HG03469 (cell line): Measurements from ENCODE around the gene RAPGEF2.
"Not testable (repeated sequence)": the region's sequence is repeated elsewhere in the genome, so short reads cannot be mapped to it uniquely, and the experiment has no call there.

Experiments used
- ATAC-seq: cut with Tn5 transposase; IDR thresholded peaks from one replicate; pipeline ENCODE4 v1.9.1; 2021; ENCODE audit warnings: mild to moderate bottlenecking, moderate library complexity, moderate number of reproducible peaks; ENCODE audit not compliant: unreplicated experiment

The RAPGEF2 gene

GRCh38 chr4:159235779-159236368, 133.0 kb downstream of the RAPGEF2 start:
- no peak for ATAC-seq

DNA sequence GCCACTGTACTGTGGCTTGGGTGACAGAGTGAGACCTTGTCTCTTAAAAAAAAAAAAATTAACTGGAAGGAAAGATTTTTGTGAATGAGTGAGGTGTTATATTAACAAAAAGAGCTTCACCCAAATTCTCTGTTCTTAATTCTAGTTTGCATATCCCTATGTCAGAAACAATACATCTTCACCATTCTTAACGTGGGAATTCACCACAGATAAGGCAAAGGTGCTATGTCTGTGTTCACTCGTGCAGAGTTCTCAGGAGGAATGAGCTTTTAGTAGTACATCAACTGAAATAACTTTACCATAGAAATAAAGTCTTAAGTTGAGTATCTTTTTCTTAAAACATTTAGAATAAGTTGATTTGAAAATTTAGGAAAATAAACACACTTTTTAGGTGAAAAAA, 135.1 kb downstream of the RAPGEF2 start:
- ATAC-seq: no peak

DNA sequence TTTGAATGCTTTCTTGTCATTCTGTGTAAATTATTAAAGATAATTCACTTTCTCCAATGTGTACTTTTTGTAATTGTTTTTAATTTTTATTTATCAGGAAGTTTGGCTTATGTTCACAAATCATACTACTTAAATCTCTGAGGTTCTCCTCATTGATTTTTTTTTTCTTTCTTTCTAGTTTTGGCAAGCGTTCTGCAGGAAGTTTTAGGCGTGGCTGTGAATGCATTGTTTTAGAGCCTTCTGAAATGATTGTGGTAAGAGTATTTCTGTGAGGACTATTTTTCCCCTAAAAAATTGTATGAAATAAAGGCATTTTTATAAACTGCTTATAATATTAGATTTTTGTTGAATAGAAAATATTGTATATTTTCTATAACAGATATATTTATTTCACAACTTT, 135.8 kb downstream of the RAPGEF2 start:
- no peak for ATAC-seq

DNA sequence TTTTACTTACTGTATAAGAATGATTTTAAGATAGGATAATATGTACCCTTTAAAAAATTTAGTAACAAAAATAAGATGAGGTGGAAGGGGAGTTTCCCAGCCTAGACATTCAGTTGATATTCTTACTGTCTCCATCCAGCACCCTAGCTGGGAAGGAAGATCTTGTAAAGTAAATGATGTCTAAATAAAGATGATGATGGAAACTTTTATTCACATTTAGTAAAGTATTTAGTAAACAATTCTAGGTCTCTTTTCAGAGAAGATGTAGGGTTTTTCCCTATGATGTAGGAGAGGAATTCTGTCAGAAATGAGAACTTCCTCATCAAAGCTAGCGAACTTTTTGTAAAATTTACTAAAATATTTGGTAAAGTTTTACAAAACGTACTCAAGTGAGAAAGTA, 136.8 kb downstream of the RAPGEF2 start:
- no peak for ATAC-seq

GRCh38 chr4:159240046-159240445, 137.2 kb downstream of the RAPGEF2 start:
- ATAC-seq: no peak

DNA sequence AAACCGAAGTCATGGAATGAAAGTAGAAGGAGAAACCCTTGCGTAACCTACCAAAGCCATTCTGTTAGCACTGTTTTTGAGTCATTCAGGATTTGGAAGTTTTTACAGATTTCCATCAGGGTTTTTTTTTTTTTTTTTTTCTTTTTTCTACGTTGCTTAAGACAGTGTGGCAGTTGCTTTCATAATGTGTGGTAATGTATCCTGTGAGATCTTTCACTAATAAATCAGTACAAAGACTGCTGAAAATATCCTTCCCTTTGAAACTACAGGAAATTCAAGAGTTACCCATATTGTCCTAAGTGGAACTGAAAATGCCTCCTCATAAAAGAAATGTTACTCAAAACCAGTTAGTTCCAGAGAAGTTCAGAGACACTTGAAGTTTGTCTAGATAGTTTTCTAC, 137.8 kb downstream of the RAPGEF2 start:
- ATAC-seq: no peak

DNA sequence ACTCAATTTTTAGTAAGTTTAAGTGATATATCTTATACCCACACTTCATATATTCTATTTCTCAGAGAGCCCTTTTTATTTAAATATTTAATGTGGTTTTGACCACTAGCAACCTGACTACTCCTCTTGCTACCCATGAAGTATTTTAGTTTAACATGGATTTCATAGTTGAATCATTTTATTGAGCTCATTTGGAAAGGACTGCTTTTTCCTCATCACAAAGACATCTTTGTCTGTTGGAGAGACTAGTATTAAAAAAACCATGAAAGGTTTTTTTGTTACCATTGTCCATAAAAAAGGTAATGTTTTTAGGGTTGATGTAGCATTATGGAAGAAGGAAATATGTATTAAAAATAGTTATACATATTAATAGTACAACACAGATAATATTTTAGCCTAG, 139.5 kb downstream of the RAPGEF2 start:
- ATAC-seq: no peak

GRCh38 chr4:159248384-159249178, 145.7 kb downstream of the RAPGEF2 start:
- ATAC-seq: no peak

GRCh38 chr4:159250751-159251325, 148.0 kb downstream of the RAPGEF2 start:
- ATAC-seq: no peak

- ATAC-seq: not testable (repeated sequence)
Observed at GRCh38 chr4:159251580-159251979, 148.7 kb downstream of the RAPGEF2 start.

- no peak for ATAC-seq
Observed at GRCh38 chr4:159252491-159252890, 149.6 kb downstream of the RAPGEF2 start.

DNA sequence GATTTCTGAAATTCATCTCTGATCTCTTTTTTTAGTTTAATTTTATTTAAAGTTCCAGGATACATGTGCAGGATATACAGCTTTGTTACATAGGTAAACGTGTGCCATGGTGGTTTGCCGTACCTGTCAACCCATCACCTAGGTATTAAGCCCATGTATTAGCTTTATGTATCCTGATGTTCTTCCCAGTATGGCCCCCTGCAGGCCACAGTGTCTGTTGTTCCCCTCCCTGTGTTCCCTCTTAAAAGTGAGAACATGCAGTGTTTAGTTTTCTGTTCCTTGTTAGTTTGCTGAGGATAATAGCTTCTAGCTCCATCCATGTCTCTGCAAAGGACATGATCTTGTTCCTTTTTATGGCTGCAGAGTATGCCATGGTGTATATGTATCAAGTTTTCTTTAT, 153.2 kb downstream of the RAPGEF2 start:
- ATAC-seq: no peak

DNA sequence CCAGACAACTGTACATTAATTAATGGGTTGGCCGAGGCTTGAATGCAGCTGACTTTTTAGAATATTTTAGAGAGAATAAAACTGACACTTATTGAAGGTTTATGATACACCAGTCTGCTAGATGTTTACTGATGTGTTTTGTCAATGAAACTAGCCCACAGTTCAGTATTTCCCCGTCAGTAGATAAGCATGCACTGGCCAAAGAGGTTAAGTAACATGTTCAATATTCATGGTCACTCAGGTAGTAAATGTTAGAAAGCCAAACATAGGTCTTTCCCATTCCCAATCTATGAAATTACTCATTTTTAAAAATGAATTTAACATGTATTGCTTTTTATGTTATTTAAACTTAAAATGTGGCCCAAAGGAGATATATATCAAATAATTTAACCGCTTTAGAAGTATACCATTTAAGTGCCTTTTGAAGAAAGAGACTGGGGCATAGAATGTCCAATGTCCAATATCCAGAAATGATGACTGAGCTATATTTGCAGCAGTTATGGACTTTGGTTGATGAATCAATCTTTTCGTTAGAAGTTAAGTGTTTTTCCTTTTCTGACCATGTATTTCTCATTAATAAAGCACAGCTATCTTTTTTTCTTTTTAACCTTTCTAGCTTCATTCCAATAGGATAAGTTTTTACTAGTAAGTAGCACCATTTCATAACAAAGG, 156.1 kb downstream of the RAPGEF2 start:
- no peak for ATAC-seq

DNA sequence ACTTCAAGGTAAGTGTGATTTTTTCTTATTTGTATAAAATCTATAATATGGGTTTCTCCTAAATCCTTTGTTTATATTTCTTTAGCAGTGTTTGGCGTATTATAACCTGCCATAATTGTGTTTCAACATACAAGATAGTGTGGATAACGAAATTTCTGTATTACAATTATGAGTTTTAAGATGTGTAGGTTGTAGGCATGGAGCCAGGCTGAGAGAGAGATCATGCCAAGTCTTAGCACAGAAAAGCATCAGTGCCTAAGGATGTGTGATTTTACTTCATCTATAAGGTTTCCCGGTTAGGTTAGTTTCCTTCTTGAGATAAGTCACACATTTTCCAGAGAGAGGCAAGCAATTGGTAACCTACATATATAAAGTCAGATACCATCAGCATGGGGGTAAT, 161.2 kb downstream of the RAPGEF2 start:
- no peak for ATAC-seq

GRCh38 chr4:159266981-159267868, 164.3 kb downstream of the RAPGEF2 start:
- no peak for ATAC-seq

DNA sequence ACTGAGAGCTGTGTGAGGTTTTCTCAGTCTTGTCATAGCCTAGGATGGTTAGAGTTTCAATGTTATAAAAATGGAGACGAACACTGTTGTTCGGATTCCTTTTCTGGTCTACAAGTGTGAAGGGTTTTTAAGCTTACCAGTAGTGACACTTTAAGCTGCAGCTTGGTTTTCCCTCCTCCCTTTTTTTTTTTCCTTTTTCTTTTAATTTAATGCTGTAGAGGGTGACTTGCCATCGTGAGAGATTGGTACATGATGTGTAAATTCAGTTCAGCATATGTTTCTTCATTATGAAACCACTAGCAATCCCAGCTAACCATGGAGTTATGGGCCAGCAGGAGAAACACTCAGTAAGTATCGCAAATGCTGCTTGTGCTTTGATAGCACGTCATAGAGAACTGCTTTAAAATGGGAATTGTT, 165.0 kb downstream of the RAPGEF2 start:
- ATAC-seq: no peak

- no peak for ATAC-seq
Observed at GRCh38 chr4:159268607-159269006, 165.7 kb downstream of the RAPGEF2 start.

DNA sequence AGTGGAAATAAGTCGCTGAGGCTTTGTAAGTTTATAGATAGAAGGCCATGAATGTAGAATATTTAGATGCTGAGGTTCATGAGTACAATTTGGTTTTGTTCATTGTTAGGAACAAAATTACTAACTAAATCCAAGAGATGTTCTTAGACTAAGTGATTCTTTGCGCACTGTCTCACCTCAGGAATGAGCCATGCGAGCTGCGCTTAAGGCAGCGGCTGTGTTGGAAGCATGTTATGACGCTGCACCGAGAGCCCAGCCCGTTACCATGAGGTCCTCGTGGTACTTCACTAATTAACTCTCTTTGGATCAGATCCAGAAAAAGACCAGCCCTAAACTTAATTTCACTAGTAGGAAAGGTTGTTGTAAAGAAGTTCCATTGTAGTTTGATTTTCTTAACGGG, 166.2 kb downstream of the RAPGEF2 start:
- ATAC-seq: no peak

DNA sequence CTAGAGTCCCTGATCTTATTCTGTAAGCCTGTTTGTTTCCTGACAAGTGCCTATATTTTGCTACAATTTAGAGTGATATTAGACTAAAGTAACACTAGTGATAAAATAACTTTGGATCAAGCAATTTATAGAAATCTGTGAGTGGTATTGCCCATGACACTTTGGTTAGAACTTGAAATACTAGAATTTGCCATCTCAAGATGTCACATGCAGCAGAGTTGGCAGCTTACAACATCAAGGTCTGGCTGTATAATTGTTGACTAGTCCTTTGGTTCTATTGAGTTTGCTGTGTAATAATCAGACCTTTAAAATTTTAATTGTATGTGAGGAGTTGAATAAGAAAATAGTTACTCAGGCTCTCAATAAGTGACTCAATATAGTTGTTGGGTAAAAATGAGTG, 167.1 kb downstream of the RAPGEF2 start:
- ATAC-seq: no peak

DNA sequence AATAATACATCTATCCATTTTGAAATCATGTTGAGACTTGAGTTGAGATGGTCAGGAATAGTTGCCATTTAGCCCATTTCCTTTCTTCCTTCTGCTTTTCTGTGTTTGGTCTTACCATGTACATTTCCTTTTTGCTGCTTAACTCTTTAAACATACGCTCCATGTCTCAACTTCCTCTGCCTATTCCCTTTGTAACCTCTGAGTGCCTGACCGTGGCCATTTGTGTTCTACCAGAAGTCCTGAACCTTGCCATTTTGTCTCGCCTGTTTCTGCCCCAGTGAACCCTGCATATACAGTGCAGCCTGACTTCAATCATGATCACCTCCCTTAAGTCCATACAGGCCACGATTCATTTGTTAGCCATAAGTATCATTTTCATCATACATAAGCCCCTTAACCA, 169.0 kb downstream of the RAPGEF2 start:
- no peak for ATAC-seq
